ENCODE measurements around the gene PHF13. TPM values are rescaled to one million over a fixed set of nuclear protein-coding genes. Genes with fewer than 3 reads are reported as not detected.

The PHF13 gene
- total and polyA plus RNA-seq, 9 of the 15 experiments (the other 6 are each of a cell fraction or from before 2014, with no cell fraction given): 1.8 to 36.1 (median 11.7) TPM

GRCh38 chr1:6603915-6604558 lies 9.5 kb upstream of the PHF13 start (continued):
- TF ChIP-seq NCOA2 (IDR thresholded peaks at IDR 0.05; ENCODE audit: partially characterized antibody in 2 of 2) (no peak), U2AF1 (optimal IDR thresholded peaks at IDR 0.05; ENCODE audit: low read depth, low read length) (no peak), RBM34 (IDR thresholded peaks at IDR 0.05; ENCODE audit: borderline replicate concordance, insufficient read depth, low read length) (no peak), CCAR2 (IDR thresholded peaks at IDR 0.05; ENCODE audit: low read depth, low read length) (no peak), HMG20A (CRISPR knock-in tag; conservative IDR thresholded peaks at IDR 0.05) (no peak), ZNF699 (CRISPR knock-in tag; IDR thresholded peaks at IDR 0.05; ENCODE audit: insufficient replicate concordance) (no peak), TFAP4 (CRISPR knock-in tag; IDR thresholded peaks at IDR 0.05; ENCODE audit: borderline replicate concordance) (peak; percentile 77; the same call in 1 of the 2 replicates), ZNF561 (CRISPR knock-in tag; conservative IDR thresholded peaks at IDR 0.05) (0 out of 2 replicates have a peak, but pooled peaks have one; percentile 59), NFE2 (IDR thresholded peaks at IDR 0.05; ENCODE audit: low read depth) (0 out of 2 replicates have a peak, but pooled peaks have one; percentile 5), ZBTB5 (IDR thresholded peaks at IDR 0.05) (no peak), BCOR (IDR thresholded peaks at IDR 0.05) (no peak), ETS2 (tag; IDR thresholded peaks at IDR 0.05; ENCODE audit: borderline replicate concordance, poor library complexity, severe bottlenecking) (no peak), MNT (conservative IDR thresholded peaks at IDR 0.05) (peak; percentile 97 to 98), ZNF274 (IDR thresholded peaks at IDR 0.05; ENCODE audit: borderline replicate concordance, low read depth, low read length) (no peak), POLR2G (IDR thresholded peaks at IDR 0.05; ENCODE audit: low read depth, low read length) (peak; percentile 68), BRD9 (IDR thresholded peaks at IDR 0.05; ENCODE audit: low read depth, partially characterized antibody) (peak; percentile 76), FOXJ2 (tag; IDR thresholded peaks at IDR 0.05) (no peak; the same call in none of the 2 replicates), HMBOX1 (IDR thresholded peaks at IDR 0.05) (no peak), SMARCA5 (IDR thresholded peaks at IDR 0.05) (no peak), DMBX1 (CRISPR knock-in tag; IDR thresholded peaks at IDR 0.05; ENCODE audit: borderline replicate concordance) (peak; percentile 73), ZBTB9 (CRISPR knock-in tag; IDR thresholded peaks at IDR 0.05) (peak; percentile 82)

All from K562 (cell line).